ENCODE results near the gene PITPNC1.

Gene PITPNC1

GRCh38 chr17:67449065-67449464 lies 72.0 kb downstream of the PITPNC1 start:
- TF ChIP-seq CTCF (IDR thresholded peaks at IDR 0.05; ENCODE audit: low read depth, low read length), result no peak
- no peak overlapping the region for H3K4me3 ChIP-seq (replicated peaks in 1 of 2; ENCODE audit: low read depth in 2 of 2, low read length in 2 of 2)
- peak; percentile 26 to 58 for DNase-seq (ENCODE audit: low read depth in 2 of 2)

- TF ChIP-seq CTCF (IDR thresholded peaks at IDR 0.05; ENCODE audit: low read depth, low read length), result no peak
- H3K4me3 ChIP-seq (replicated peaks in 1 of 2; ENCODE audit: low read depth in 2 of 2, low read length in 2 of 2), result no peak overlapping the region
- no peak for DNase-seq (ENCODE audit: low read depth in 2 of 2)
Observed at GRCh38 chr17:67449845-67450755, 73.0 kb downstream of the PITPNC1 start.

- TF ChIP-seq CTCF (IDR thresholded peaks at IDR 0.05; ENCODE audit: low read depth, low read length), result no peak
- DNase-seq (ENCODE audit: low read depth in 2 of 2), result no peak
- no peak overlapping the region for H3K4me3 ChIP-seq (replicated peaks in 1 of 2; ENCODE audit: low read depth in 2 of 2, low read length in 2 of 2)
Observed at GRCh38 chr17:67452681-67453554, 75.8 kb downstream of the PITPNC1 start.

- DNase-seq (ENCODE audit: low read depth in 2 of 2), result no peak
- no peak overlapping the region for H3K4me3 ChIP-seq (replicated peaks in 1 of 2; ENCODE audit: low read depth in 2 of 2, low read length in 2 of 2)
- no peak for TF ChIP-seq CTCF (IDR thresholded peaks at IDR 0.05; ENCODE audit: low read depth, low read length)
Observed at GRCh38 chr17:67456103-67456502, 79.0 kb downstream of the PITPNC1 start.

- no peak for TF ChIP-seq CTCF (IDR thresholded peaks at IDR 0.05; ENCODE audit: low read depth, low read length)
Observed at GRCh38 chr17:67456889-67457288, 79.8 kb downstream of the PITPNC1 start.

GRCh38 chr17:67458203-67458602 lies 81.1 kb downstream of the PITPNC1 start:
- DNase-seq (ENCODE audit: low read depth in 2 of 2), result no peak
- no peak overlapping the region for H3K4me3 ChIP-seq (replicated peaks in 1 of 2; ENCODE audit: low read depth in 2 of 2, low read length in 2 of 2)
- no peak for TF ChIP-seq CTCF (IDR thresholded peaks at IDR 0.05; ENCODE audit: low read depth, low read length)

More at GRCh38 chr17:67456889-67457288, 79.8 kb downstream of the PITPNC1 start:
- no peak for DNase-seq (ENCODE audit: low read depth in 2 of 2)
- H3K4me3 ChIP-seq (replicated peaks in 1 of 2; ENCODE audit: low read depth in 2 of 2, low read length in 2 of 2), result no peak overlapping the region

All from cardiac fibroblast (primary cell).